H1 (cell line): ENCODE data around the gene CLVS2.

Experiments used
- BRCA1 ChIP-seq: IDR thresholded peaks from 2 replicates; pipeline ENCODE4 v1.6.1; 2012; ENCODE audit warnings: low read depth, low read length, improper control_type of control experiment
- CTCF ChIP-seq, 3 experiments: IDR thresholded peaks; 1 replicate in 2 of 3; 2 replicates in 1 of 3; pipeline versions ENCODE4 v1.5.1 to v1.6.1; 2011; ENCODE audit warnings: low read length in 3 of 3, mild to moderate bottlenecking in 3 of 3, inconsistent platforms in 2 of 3, low read depth in 1 of 3, moderate library complexity in 1 of 3; ENCODE audit not compliant: insufficient read depth in 1 of 3; ENCODE audit errors: control extremely low read depth in 1 of 3
- TAF1 ChIP-seq: IDR thresholded peaks from 2 replicates; pipeline ENCODE4 v1.6.1; 2011; ENCODE audit warnings: mild to moderate bottlenecking, low read depth, low read length
- ZNF274 ChIP-seq: IDR thresholded peaks from 2 replicates; pipeline ENCODE4 v1.7.0; 2012; ENCODE audit warnings: low read length, borderline replicate concordance; ENCODE audit errors: extremely low read depth

GRCh38 chr6:122947355-122947754, 48.7 kb upstream of the CLVS2 start:
- peak; percentile 19 to 64 (median 63) for TF ChIP-seq CTCF (IDR thresholded peaks at IDR 0.05; ENCODE audit: control extremely low read depth in 1 of 3, insufficient read depth in 1 of 3, low read depth in 1 of 3, low read length in 3 of 3)
- TF ChIP-seq TAF1, result no peak
- no peak for TF ChIP-seq BRCA1
- no peak for TF ChIP-seq ZNF274
